GM23338 (cell line): ENCODE measurements around the gene THRB. TPM values are rescaled to one million over a fixed set of nuclear protein-coding genes. Genes with fewer than 3 reads are reported as not detected.

ENCODE experiments used
- ATAC-seq: fragments of 200-7000 bp; cut with Tn5 transposase; 3 replicates; pipeline ENCODE4 v1.9.1; 2020
- DNase-seq: peaks from one replicate; pipeline ENCODE4 v3.0.0-alpha.2; 2015; ENCODE audit warnings: low spot score
- H2AFZ ChIP-seq: fragments of 200-600 bp; sonication (generic); 2 replicates; pipeline ENCODE4 v1.8.0; 2016; ENCODE audit warnings: antibody characterized with exemption, mild to moderate bottlenecking, moderate library complexity
- H3F3A ChIP-seq: fragments of 200-600 bp; sonication (generic); replicated peaks from 2 replicates; pipeline ENCODE4 v1.8.0; 2017; ENCODE audit warnings: antibody characterized with exemption, mixed run types, low read depth
- H3K27ac ChIP-seq: fragments of 200-600 bp; sonication (generic); 2 replicates; pipeline ENCODE4 v1.6.1; 2016; ENCODE audit warnings: low read depth
- H3K27me3 ChIP-seq: fragments of 200-600 bp; sonication (generic); 2 replicates; pipeline ENCODE4 v1.8.0; 2016; ENCODE audit warnings: mild to moderate bottlenecking, mixed run types, moderate library complexity; ENCODE audit not compliant: insufficient read depth
- H3K36me3 ChIP-seq: fragments of 200-600 bp; sonication (generic); 2 replicates; pipeline ENCODE4 v1.8.0; 2016; ENCODE audit warnings: mild to moderate bottlenecking; ENCODE audit not compliant: insufficient read depth
- H3K4me1 ChIP-seq: fragments of 200-600 bp; sonication (generic); 2 replicates; pipeline ENCODE4 v1.8.0; 2016; ENCODE audit warnings: mild to moderate bottlenecking, moderate library complexity; ENCODE audit not compliant: insufficient read depth
- H3K4me2 ChIP-seq: fragments of 200-600 bp; sonication (generic); 2 replicates; pipeline ENCODE4 v1.7.1; 2017; ENCODE audit warnings: mixed run types
- H3K4me3 ChIP-seq: fragments of 200-600 bp; sonication (generic); 2 replicates; pipeline ENCODE4 v1.6.1; 2016; ENCODE audit warnings: mixed run types
- H3K79me2 ChIP-seq: fragments of 200-600 bp; sonication (generic); replicated peaks from 2 replicates; pipeline ENCODE4 v1.8.0; 2017; ENCODE audit warnings: mild to moderate bottlenecking; ENCODE audit not compliant: insufficient read depth
- H3K9me2 ChIP-seq: fragments of 200-600 bp; sonication (generic); 2 replicates; pipeline ENCODE4 v1.8.0; 2017; ENCODE audit not compliant: insufficient read depth
- H4K20me1 ChIP-seq: fragments of 200-600 bp; sonication (generic); replicated peaks from 2 replicates; pipeline ENCODE4 v1.8.0; 2017; ENCODE audit warnings: mild to moderate bottlenecking; ENCODE audit not compliant: insufficient read depth
- H3K27ac Mint-ChIP-seq: 2 replicates; pipeline ENCODE4 v1.8.0; 2020; ENCODE audit warnings: inconsistent platforms, mild to moderate bottlenecking, moderate library complexity, mixed read lengths
- H3K27me3 Mint-ChIP-seq: 3 replicates; pipeline ENCODE4 v1.8.0; 2022; ENCODE audit warnings: low read depth, mild to moderate bottlenecking, moderate library complexity, mixed read lengths, inconsistent platforms; ENCODE audit not compliant: insufficient read depth, poor library complexity
- H3K36me3 Mint-ChIP-seq: 3 replicates; pipeline ENCODE4 v1.8.0; 2021; ENCODE audit warnings: low read depth, mild to moderate bottlenecking, inconsistent platforms, moderate library complexity, mixed read lengths
- H3K4me1 Mint-ChIP-seq: 3 replicates; pipeline ENCODE4 v1.8.0; 2020; ENCODE audit warnings: mild to moderate bottlenecking, inconsistent platforms, mixed read lengths
- H3K4me3 Mint-ChIP-seq: 3 replicates; pipeline ENCODE4 v1.8.0; 2021; ENCODE audit warnings: moderate library complexity, mild to moderate bottlenecking, inconsistent platforms, mixed read lengths
- H3K9me3 Mint-ChIP-seq: 3 replicates; pipeline ENCODE4 v1.8.0; 2020; ENCODE audit warnings: moderate library complexity, mild to moderate bottlenecking, inconsistent platforms, mixed read lengths
- CREB1 ChIP-seq: fragments of 250-450 bp; sonication (Bioruptor Pico); IDR thresholded peaks from 2 replicates; pipeline ENCODE4 v1.5.0; 2020; ENCODE audit warnings: low read depth, mild to moderate bottlenecking, moderate library complexity
- ETS1 ChIP-seq: IDR thresholded peaks from 2 replicates; pipeline ENCODE4 v1.6.1; 2016; ENCODE audit warnings: antibody characterized with exemption
- EZH2 ChIP-seq: fragments of 200-600 bp; sonication (generic); IDR thresholded peaks from one replicate; pipeline ENCODE4 v1.8.0; 2017; ENCODE audit warnings: antibody characterized with exemption, mild to moderate bottlenecking, low read depth; ENCODE audit not compliant: unreplicated experiment
- EZH2phosphoT487 ChIP-seq: fragments of 200-600 bp; sonication (generic); IDR thresholded peaks from one replicate; pipeline ENCODE4 v1.8.1; 2018; ENCODE audit warnings: antibody characterized with exemption; ENCODE audit not compliant: unreplicated experiment
- JUNB ChIP-seq: IDR thresholded peaks from one replicate; pipeline ENCODE4 v1.6.1; 2016; ENCODE audit warnings: antibody characterized with exemption; ENCODE audit not compliant: unreplicated experiment
- NANOG ChIP-seq: IDR thresholded peaks from 2 replicates; pipeline ENCODE4 v1.6.1; 2016; ENCODE audit warnings: antibody characterized with exemption, borderline replicate concordance
- POLR2AphosphoS5 ChIP-seq: IDR thresholded peaks from 2 replicates; pipeline ENCODE4 v1.6.1; 2016; ENCODE audit warnings: antibody characterized with exemption, low read depth
- ZNF114 ChIP-seq: fragments of 250-450 bp; sonication (Bioruptor Pico); IDR thresholded peaks from 2 replicates; pipeline ENCODE4 v1.5.0; 2020; ENCODE audit warnings: mild to moderate bottlenecking, moderate library complexity
- ZNF331 ChIP-seq: fragments of 250-450 bp; sonication (Bioruptor Pico); IDR thresholded peaks from 2 replicates; pipeline ENCODE4 v1.5.0; 2020; ENCODE audit warnings: low read depth, mild to moderate bottlenecking, moderate library complexity
- polyA plus RNA-seq: library from polyadenylated mRNA; unstranded; fragments of >200 nt; fragmentation: Nextera tagmentation; extraction: Ambion mirVana; gene quantifications from 2 replicates; pipeline ENCODE4 v1.2.1, GENCODE V29; 2016
- total RNA-seq: library from RNA; depleted of rRNA; stranded (reverse); fragments of >200 nt; shearing (Covaris generic); gene quantifications from 2 replicates; pipeline ENCODE4 v1.2.3, GENCODE V29; 2014
- TF ChIP-seq, protein P1 (sequence below): fragments of 250-450 bp; sonication (Bioruptor Pico); IDR thresholded peaks from 2 replicates; pipeline ENCODE4 v1.5.0; 2020; ENCODE audit warnings: mild to moderate bottlenecking, moderate library complexity
- TF ChIP-seq, protein P2 (sequence below): IDR thresholded peaks from one replicate; pipeline ENCODE4 v1.6.1; 2018; ENCODE audit warnings: antibody characterized with exemption; ENCODE audit not compliant: unreplicated experiment

The THRB gene
- total and polyA plus RNA-seq, 2 experiments from 2014 or later = 1.7 to 3.2 TPM

DNA sequence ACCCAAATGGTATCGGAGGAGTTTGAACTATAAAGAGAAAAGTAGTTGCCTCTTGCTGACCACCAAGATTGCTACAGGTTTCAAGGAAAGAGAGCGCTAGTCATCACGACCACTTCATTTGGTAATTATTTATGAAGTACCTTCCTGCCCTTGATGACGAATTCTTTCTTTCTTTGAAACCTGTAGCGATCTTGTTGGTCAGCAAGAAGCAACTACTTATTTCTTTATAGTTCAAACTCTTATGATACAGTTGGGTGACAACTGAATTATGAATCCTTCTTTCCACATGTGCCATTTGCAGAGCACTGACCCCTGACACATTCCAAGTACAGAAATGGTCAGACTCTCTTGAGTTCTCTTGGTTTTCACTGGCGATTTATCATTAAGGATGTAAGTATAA, 46.8 kb downstream of the THRB start (continued):
- TF ChIP-seq, protein P1, sequence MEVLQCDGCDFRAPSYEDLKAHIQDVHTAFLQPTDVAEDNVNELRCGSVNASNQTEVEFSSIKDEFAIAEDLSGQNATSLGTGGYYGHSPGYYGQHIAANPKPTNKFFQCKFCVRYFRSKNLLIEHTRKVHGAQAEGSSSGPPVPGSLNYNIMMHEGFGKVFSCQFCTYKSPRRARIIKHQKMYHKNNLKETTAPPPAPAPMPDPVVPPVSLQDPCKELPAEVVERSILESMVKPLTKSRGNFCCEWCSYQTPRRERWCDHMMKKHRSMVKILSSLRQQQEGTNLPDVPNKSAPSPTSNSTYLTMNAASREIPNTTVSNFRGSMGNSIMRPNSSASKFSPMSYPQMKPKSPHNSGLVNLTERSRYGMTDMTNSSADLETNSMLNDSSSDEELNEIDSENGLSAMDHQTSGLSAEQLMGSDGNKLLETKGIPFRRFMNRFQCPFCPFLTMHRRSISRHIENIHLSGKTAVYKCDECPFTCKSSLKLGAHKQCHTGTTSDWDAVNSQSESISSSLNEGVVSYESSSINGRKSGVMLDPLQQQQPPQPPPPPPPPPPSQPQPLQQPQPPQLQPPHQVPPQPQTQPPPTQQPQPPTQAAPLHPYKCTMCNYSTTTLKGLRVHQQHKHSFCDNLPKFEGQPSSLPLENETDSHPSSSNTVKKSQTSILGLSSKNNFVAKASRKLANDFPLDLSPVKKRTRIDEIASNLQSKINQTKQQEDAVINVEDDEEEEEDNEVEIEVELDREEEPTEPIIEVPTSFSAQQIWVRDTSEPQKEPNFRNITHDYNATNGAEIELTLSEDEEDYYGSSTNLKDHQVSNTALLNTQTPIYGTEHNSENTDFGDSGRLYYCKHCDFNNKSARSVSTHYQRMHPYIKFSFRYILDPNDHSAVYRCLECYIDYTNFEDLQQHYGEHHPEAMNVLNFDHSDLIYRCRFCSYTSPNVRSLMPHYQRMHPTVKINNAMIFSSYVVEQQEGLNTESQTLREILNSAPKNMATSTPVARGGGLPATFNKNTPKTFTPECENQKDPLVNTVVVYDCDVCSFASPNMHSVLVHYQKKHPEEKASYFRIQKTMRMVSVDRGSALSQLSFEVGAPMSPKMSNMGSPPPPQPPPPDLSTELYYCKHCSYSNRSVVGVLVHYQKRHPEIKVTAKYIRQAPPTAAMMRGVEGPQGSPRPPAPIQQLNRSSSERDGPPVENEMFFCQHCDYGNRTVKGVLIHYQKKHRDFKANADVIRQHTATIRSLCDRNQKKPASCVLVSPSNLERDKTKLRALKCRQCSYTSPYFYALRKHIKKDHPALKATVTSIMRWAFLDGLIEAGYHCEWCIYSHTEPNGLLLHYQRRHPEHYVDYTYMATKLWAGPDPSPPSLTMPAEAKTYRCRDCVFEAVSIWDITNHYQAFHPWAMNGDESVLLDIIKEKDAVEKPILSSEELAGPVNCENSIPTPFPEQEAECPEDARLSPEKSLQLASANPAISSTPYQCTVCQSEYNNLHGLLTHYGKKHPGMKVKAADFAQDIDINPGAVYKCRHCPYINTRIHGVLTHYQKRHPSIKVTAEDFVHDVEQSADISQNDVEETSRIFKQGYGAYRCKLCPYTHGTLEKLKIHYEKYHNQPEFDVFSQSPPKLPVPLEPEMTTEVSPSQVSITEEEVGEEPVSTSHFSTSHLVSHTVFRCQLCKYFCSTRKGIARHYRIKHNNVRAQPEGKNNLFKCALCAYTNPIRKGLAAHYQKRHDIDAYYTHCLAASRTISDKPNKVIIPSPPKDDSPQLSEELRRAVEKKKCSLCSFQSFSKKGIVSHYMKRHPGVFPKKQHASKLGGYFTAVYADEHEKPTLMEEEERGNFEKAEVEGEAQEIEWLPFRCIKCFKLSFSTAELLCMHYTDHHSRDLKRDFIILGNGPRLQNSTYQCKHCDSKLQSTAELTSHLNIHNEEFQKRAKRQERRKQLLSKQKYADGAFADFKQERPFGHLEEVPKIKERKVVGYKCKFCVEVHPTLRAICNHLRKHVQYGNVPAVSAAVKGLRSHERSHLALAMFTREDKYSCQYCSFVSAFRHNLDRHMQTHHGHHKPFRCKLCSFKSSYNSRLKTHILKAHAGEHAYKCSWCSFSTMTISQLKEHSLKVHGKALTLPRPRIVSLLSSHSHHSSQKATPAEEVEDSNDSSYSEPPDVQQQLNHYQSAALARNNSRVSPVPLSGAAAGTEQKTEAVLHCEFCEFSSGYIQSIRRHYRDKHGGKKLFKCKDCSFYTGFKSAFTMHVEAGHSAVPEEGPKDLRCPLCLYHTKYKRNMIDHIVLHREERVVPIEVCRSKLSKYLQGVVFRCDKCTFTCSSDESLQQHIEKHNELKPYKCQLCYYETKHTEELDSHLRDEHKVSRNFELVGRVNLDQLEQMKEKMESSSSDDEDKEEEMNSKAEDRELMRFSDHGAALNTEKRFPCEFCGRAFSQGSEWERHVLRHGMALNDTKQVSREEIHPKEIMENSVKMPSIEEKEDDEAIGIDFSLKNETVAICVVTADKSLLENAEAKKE = no peak
- TF ChIP-seq CREB1 (CRISPR knock-in tag) (no peak), EZH2phosphoT487 (no peak), NANOG (no peak), ZNF114 (CRISPR knock-in tag) (no peak)
- TF ChIP-seq, protein P2, sequence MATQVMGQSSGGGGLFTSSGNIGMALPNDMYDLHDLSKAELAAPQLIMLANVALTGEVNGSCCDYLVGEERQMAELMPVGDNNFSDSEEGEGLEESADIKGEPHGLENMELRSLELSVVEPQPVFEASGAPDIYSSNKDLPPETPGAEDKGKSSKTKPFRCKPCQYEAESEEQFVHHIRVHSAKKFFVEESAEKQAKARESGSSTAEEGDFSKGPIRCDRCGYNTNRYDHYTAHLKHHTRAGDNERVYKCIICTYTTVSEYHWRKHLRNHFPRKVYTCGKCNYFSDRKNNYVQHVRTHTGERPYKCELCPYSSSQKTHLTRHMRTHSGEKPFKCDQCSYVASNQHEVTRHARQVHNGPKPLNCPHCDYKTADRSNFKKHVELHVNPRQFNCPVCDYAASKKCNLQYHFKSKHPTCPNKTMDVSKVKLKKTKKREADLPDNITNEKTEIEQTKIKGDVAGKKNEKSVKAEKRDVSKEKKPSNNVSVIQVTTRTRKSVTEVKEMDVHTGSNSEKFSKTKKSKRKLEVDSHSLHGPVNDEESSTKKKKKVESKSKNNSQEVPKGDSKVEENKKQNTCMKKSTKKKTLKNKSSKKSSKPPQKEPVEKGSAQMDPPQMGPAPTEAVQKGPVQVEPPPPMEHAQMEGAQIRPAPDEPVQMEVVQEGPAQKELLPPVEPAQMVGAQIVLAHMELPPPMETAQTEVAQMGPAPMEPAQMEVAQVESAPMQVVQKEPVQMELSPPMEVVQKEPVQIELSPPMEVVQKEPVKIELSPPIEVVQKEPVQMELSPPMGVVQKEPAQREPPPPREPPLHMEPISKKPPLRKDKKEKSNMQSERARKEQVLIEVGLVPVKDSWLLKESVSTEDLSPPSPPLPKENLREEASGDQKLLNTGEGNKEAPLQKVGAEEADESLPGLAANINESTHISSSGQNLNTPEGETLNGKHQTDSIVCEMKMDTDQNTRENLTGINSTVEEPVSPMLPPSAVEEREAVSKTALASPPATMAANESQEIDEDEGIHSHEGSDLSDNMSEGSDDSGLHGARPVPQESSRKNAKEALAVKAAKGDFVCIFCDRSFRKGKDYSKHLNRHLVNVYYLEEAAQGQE = no peak

- no peaks in the 10 kb centered on the region for H3K36me3 ChIP-seq
- Mint-ChIP-seq H3K27ac (no peak overlapping the region), H3K27me3 (no peaks in the 10 kb centered on the region), H3K36me3 (no peaks in the 10 kb centered on the region), H3K9me3 (no peaks in the 10 kb centered on the region), H3K4me3 (no peak overlapping the region), H3K4me1 (no peaks in the 10 kb centered on the region)
- no peak overlapping the region for H3K4me3 ChIP-seq
- no peaks in the 10 kb centered on the region for H3K4me1 ChIP-seq
- ATAC-seq = no peak
- H3K9me2 ChIP-seq = no peaks in the 10 kb centered on the region
- no peak overlapping the region for H3K4me2 ChIP-seq
- no peaks in the 10 kb centered on the region for H3K79me2 ChIP-seq
- H2AFZ ChIP-seq = no peak overlapping the region
- no peaks in the 10 kb centered on the region for H3K27me3 ChIP-seq
- DNase-seq = no peak
- H3K27ac ChIP-seq = no peak overlapping the region
- no peaks in the 10 kb centered on the region for H3F3A ChIP-seq
- no peaks in the 10 kb centered on the region for H4K20me1 ChIP-seq
- no peak for TF ChIP-seq ZNF114 (CRISPR knock-in tag)
- no peak for TF ChIP-seq JUNB
- no peak for TF ChIP-seq EZH2
- no peak for TF ChIP-seq ZNF331 (CRISPR knock-in tag)
- no peak for TF ChIP-seq POLR2AphosphoS5
- TF ChIP-seq, protein P2 = no peak
- no peak for TF ChIP-seq ETS1
- no peak for TF ChIP-seq NANOG
- TF ChIP-seq CREB1 (CRISPR knock-in tag) = no peak
These were observed 48.6 kb downstream of the THRB start for GRCh38 chr3:24446032-24446431.
